Calu3 (cell line): ENCODE data around the gene GGT1. TPM values are rescaled to one million over a fixed set of nuclear protein-coding genes. Genes with fewer than 3 reads are reported as not detected.
A peak's percentile ranks its signal among the peaks of the same experiment; 100 is the strongest.
"Not testable (repeated sequence)": the region's sequence is repeated elsewhere in the genome, so short reads cannot be mapped to it uniquely, and the experiment has no call there.

Experiments
- BruUV-seq: library from RNA; stranded (reverse); fragments of 400-500 nt; replicated peaks from 2 replicates; lab custom pipeline; 2021; lab: Mats Ljungman, UMichigan
- CTCF ChIA-PET: fragments of 300-600 bp; sonication (Branson Sonifier 250); formaldehyde crosslinking; loops from one replicate; lab custom pipeline; 2022; ENCODE audit warnings: antibody characterized with exemption; lab: Charles Lee
- DNase-seq: peaks from one replicate; pipeline ENCODE4 v3.0.0; 2022
- H3K27ac Mint-ChIP-seq: one replicate; pipeline ENCODE4 v1.8.0; 2022; ENCODE audit warnings: mixed read lengths; ENCODE audit not compliant: unreplicated experiment
- H3K27me3 Mint-ChIP-seq: one replicate; pipeline ENCODE4 v1.8.0; 2022; ENCODE audit warnings: mixed read lengths; ENCODE audit not compliant: unreplicated experiment
- H3K36me3 Mint-ChIP-seq: one replicate; pipeline ENCODE4 v1.8.0; 2022; ENCODE audit warnings: mild to moderate bottlenecking, moderate library complexity, mixed read lengths; ENCODE audit not compliant: insufficient read depth, unreplicated experiment
- H3K4me1 Mint-ChIP-seq: one replicate; pipeline ENCODE4 v1.8.0; 2022; ENCODE audit warnings: mild to moderate bottlenecking, low read depth, mixed read lengths; ENCODE audit not compliant: unreplicated experiment
- H3K4me3 Mint-ChIP-seq: one replicate; pipeline ENCODE4 v1.8.0; 2022; ENCODE audit warnings: mild to moderate bottlenecking, low read depth, moderate library complexity, mixed read lengths; ENCODE audit not compliant: unreplicated experiment
- H3K9me3 Mint-ChIP-seq: one replicate; pipeline ENCODE4 v1.8.0; 2022; ENCODE audit warnings: low read depth, mixed read lengths; ENCODE audit not compliant: unreplicated experiment
- CTCF ChIP-seq: fragments of 200-600 bp; IDR thresholded peaks from one replicate; pipeline ENCODE4 v1.8.0; 2022; ENCODE audit warnings: antibody characterized with exemption; ENCODE audit not compliant: unreplicated experiment
- intact Hi-C: fragments of 100-400 bp; cut with micrococcal nuclease; formaldehyde crosslinking; loops from one replicate; pipeline ENCODE4 v1.10.0; 2022; ENCODE audit not compliant: unreplicated experiment
- total RNA-seq: library from RNA; stranded (reverse); gene quantifications from 2 replicates; pipeline ENCODE4 v1.2.3, GENCODE V29; 2022

Gene GGT1
- total RNA-seq, 1 experiment from 2014 or later: 63.8 TPM

GRCh38 chr22:24629069-24629468, 26.1 kb downstream of the GGT1 start:
- intact Hi-C loops, H3K9me3 Mint-ChIP-seq, H3K27ac Mint-ChIP-seq, H3K4me3 Mint-ChIP-seq, CTCF ChIA-PET, BruUV-seq, H3K36me3 Mint-ChIP-seq, H3K27me3 Mint-ChIP-seq: not testable (repeated sequence)
- peak; percentile 23 for DNase-seq
- TF ChIP-seq CTCF: peak; percentile 40
- peaks cover 18% of the 10 kb centered on the region for H3K4me1 Mint-ChIP-seq

GRCh38 chr22:24630812-24631427, 27.9 kb downstream of the GGT1 start:
- H3K36me3 Mint-ChIP-seq, H3K27me3 Mint-ChIP-seq, H3K4me3 Mint-ChIP-seq, DNase-seq, intact Hi-C loops, H3K27ac Mint-ChIP-seq, CTCF ChIA-PET, H3K9me3 Mint-ChIP-seq: not testable (repeated sequence)
- peaks cover 18% of the 10 kb centered on the region for H3K4me1 Mint-ChIP-seq
- TSS peak; percentile 37 for BruUV-seq

DNA sequence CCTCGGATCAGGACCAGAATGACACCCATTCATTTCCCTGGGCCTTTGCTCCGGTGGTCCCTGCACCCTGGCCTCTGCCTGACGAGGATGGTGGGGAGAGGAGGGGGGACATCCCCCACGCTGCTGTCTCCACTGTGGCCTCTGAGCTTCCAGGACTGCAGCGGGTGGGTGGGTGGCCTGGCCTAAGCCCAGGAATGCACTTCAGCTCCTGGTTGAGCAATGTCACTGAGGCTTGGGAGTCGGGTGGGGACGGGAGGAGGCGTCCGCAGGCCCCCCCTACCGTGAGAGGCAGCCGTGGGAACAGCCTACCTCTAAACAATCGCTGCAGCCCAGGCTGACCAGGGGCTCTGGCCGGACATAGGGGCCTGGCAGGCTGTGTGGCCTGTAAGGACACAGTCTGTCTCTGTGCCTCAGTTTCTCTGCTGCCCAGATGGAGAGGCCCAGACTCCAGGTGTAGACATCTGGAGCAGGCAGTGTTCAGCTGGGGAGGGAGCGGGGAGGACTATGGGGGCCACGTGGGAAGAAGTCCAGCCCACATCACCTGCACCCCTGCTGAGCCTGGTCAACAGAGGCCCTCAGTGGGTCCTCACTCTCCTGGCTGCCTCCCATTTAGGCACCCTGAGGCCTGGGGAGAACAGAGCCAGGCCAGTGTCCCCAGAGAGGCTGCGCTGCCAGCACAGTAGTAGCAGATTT, 28.6 kb downstream of the GGT1 start:
- H3K9me3 Mint-ChIP-seq, BruUV-seq, H3K27me3 Mint-ChIP-seq, H3K27ac Mint-ChIP-seq, H3K36me3 Mint-ChIP-seq, H3K4me3 Mint-ChIP-seq, DNase-seq, CTCF ChIA-PET, intact Hi-C loops: not testable (repeated sequence)
- H3K4me1 Mint-ChIP-seq: peaks cover 18% of the 10 kb centered on the region

- DNase-seq, H3K9me3 Mint-ChIP-seq, intact Hi-C loops, H3K27me3 Mint-ChIP-seq, CTCF ChIA-PET, H3K36me3 Mint-ChIP-seq, BruUV-seq, H3K4me3 Mint-ChIP-seq, H3K27ac Mint-ChIP-seq: not testable (repeated sequence)
- peaks cover 18% of the 10 kb centered on the region for H3K4me1 Mint-ChIP-seq
Measured at GRCh38 chr22:24632642-24633041, 29.6 kb downstream of the GGT1 start.

DNA sequence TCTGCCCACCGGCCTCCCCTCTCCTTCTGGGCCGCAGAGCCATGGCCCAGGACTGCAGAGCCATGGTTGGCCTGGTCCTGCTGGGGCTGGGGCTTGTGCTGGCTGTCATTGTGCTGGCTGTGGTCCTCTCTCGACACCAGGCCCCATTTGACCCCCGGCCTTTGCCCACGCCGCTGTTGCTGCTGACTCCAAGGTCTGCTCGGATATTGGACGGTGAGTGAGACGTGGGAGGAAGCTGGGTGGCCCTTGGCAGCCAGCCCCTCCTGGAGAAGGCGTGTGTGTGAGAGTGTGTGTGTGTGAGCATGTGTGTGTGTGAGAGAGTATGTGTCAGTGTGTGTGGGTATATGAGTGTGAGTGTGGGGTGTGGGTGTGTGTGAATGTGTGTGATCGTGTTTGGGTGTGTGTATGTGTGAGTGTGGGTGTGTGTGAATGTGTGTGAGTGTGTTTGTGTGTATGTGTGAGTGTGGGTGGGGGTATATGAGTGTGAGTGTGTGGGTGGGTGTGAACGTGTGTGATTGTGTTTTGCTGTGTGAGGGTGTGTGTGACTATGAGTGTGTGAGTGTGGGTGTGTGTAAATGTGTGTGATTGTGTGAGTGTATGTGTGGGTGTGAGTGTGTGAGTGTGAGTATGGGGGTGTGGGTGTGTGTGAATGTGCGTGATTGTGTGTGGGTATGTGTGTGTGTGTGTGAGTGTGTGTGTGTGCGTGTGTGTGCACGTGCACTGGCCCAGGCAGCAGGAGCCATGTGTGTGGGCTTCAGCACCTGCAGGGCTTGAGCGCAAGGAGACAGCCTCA, 30.4 kb downstream of the GGT1 start:
- H3K27me3 Mint-ChIP-seq, CTCF ChIA-PET, intact Hi-C loops, H3K27ac Mint-ChIP-seq, H3K4me3 Mint-ChIP-seq, H3K36me3 Mint-ChIP-seq, BruUV-seq, H3K9me3 Mint-ChIP-seq, DNase-seq: not testable (repeated sequence)
- peaks cover 18% of the 10 kb centered on the region for H3K4me1 Mint-ChIP-seq

GRCh38 chr22:24634776-24635389, 31.9 kb downstream of the GGT1 start:
- H3K4me1 Mint-ChIP-seq: peaks cover 18% of the 10 kb centered on the region
- H3K9me3 Mint-ChIP-seq, H3K27me3 Mint-ChIP-seq, H3K27ac Mint-ChIP-seq, DNase-seq, H3K36me3 Mint-ChIP-seq, intact Hi-C loops, H3K4me3 Mint-ChIP-seq, BruUV-seq: not testable (repeated sequence)
- CTCF ChIA-PET: interaction anchor here (0.6 kb wide), 1 partner anchor 80 kb away, joined by 3 read pairs; no protein-coding TSS in a partner anchor
- peak; percentile 31 for TF ChIP-seq CTCF

DNA sequence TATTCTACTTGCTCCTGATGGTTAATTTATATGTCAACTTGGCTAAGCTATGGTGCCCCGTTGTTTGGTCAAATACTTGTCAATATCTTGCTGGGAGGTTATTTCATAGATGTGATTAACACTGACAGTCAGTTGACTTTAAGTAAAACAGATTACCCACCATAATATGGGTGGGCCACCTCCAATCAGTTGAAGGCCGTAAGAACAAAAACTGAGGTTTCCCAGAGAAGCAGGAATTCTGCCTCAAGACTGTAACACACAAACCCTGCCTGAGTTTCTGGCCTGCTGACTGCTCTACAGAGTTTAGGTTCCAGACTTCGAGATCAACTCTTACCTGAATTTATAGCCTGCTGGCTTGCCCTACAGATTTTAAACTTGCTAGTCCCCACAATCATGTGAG, 33.5 kb downstream of the GGT1 start:
- DNase-seq, H3K36me3 Mint-ChIP-seq, H3K27me3 Mint-ChIP-seq, H3K9me3 Mint-ChIP-seq, H3K4me1 Mint-ChIP-seq, H3K27ac Mint-ChIP-seq, intact Hi-C loops, BruUV-seq, CTCF ChIA-PET, H3K4me3 Mint-ChIP-seq: not testable (repeated sequence)

DNA sequence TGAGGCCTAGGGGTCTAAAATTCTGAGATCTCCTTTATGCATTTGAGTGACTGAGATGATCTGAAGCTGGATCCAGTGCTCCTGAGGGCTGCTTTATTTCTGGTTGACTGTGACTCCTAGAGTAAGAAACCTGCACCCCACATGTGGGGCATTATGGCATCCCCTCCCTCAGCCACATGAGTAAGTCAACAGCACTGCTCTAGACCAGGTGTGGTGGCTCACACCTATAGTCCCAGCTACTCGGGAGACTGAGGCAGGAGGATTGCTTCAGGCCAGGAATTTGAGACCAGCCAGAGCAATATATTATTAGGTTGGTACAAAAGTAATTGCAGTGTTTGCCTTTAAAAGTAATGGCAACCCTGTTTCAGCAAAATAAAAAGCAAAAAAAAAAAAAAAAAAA, 39.3 kb downstream of the GGT1 start:
- intact Hi-C loops, H3K27me3 Mint-ChIP-seq, H3K9me3 Mint-ChIP-seq, H3K27ac Mint-ChIP-seq, H3K4me1 Mint-ChIP-seq, BruUV-seq, H3K36me3 Mint-ChIP-seq, H3K4me3 Mint-ChIP-seq, CTCF ChIA-PET, DNase-seq: not testable (repeated sequence)
